GM12878 (cell line): ENCODE data around the gene MATN4. TPM values are rescaled to one million over a fixed set of nuclear protein-coding genes. Genes with fewer than 3 reads are reported as not detected.

Experiments used
- ATAC-seq: fragments of 200-7000 bp; cut with Tn5 transposase; 3 replicates; pipeline ENCODE4 v1.9.1; 2020; ENCODE audit warnings: mild to moderate bottlenecking, moderate library complexity
- BruUV-seq: library from RNA; stranded (reverse); fragments of 400-500 nt; replicated peaks from 2 replicates; lab custom pipeline; 2021; lab: Mats Ljungman, UMichigan
- CTCF ChIA-PET: fragments of 300-600 bp; sonication (Branson Sonifier 250); formaldehyde crosslinking; extraction: SDS; loops from one replicate; lab custom pipeline; 2021; ENCODE audit warnings: inconsistent platforms; lab: Yijun Ruan, JAX
- POLR2A ChIA-PET: fragments of 350-600 bp; formaldehyde crosslinking; extraction: SDS; loops from one replicate; lab custom pipeline; 2021; ENCODE audit warnings: inconsistent platforms; lab: Charles Lee
- RAD21 ChIA-PET: fragments of 300-600 bp; sonication (Branson Sonifier 250); formaldehyde crosslinking; loops from one replicate; lab custom pipeline; 2023; ENCODE audit warnings: antibody characterized with exemption; ENCODE audit not compliant: unreplicated experiment; lab: Charles Lee
- SMC1A ChIA-PET: fragments of 300-600 bp; sonication (Branson Sonifier 250); formaldehyde crosslinking; loops from one replicate; lab custom pipeline; 2023; ENCODE audit not compliant: unreplicated experiment, uncharacterized antibody; lab: Charles Lee
- DNase-seq: peaks from one replicate; pipeline ENCODE4 v3.0.0-alpha.2; 2011; ENCODE audit warnings: low read depth, low spot score
- FAIRE-seq: peaks from 3 replicates; lab custom pipeline; 2011; peaks lifted over from hg19 to GRCh38; lab: Jason Lieb, UNC
- H2AFZ ChIP-seq: 2 replicates; pipeline ENCODE4 v1.6.0; 2011; ENCODE audit warnings: low read depth, low read length, control low read depth; ENCODE audit not compliant: control insufficient read depth
- H3K27ac ChIP-seq: 2 replicates; pipeline ENCODE4 v1.5.1; 2011; ENCODE audit warnings: control low read depth; ENCODE audit not compliant: control insufficient read depth, insufficient read depth
- H3K27me3 ChIP-seq, 2 experiments: replicated peaks in 1 of 2; 2 replicates each; pipeline versions ENCODE4 v1.6.0 to v1.6.1; 2011; ENCODE audit warnings: low read length in 1 of 2; ENCODE audit not compliant: control insufficient read depth in 2 of 2, insufficient read depth in 2 of 2
- H3K36me3 ChIP-seq, 2 experiments: 2 replicates each; pipeline ENCODE4 v1.5.1; 2011; ENCODE audit warnings: low read length in 1 of 2; ENCODE audit not compliant: control insufficient read depth in 2 of 2, insufficient read depth in 2 of 2
- H3K4me1 ChIP-seq: 2 replicates; pipeline ENCODE4 v1.6.1; 2011; ENCODE audit warnings: mild to moderate bottlenecking, low read length, moderate library complexity, mixed read lengths; ENCODE audit not compliant: control insufficient read depth, insufficient read depth
- H3K4me2 ChIP-seq: 2 replicates; pipeline ENCODE4 v1.6.0; 2011; ENCODE audit warnings: control low read depth; ENCODE audit not compliant: control insufficient read depth, insufficient read depth
- H3K4me3 ChIP-seq: fragments of 200-600 bp; sonication (generic); 2 replicates; pipeline ENCODE4 v1.5.1; 2016
- H3K79me2 ChIP-seq: 2 replicates; pipeline ENCODE4 v1.6.0; 2011; ENCODE audit warnings: low read length; ENCODE audit not compliant: control insufficient read depth, insufficient read depth
- H3K9ac ChIP-seq: 2 replicates; pipeline ENCODE4 v1.8.0; 2011; ENCODE audit warnings: low read length, control low read depth, mixed read lengths; ENCODE audit not compliant: control insufficient read depth, insufficient read depth
- H3K9me3 ChIP-seq: replicated peaks from 3 replicates; pipeline ENCODE4 v1.5.1; 2011; ENCODE audit warnings: mild to moderate bottlenecking, low read length; ENCODE audit not compliant: control insufficient read depth, insufficient read depth
- H4K20me1 ChIP-seq: 2 replicates; pipeline ENCODE4 v1.6.0; 2011; ENCODE audit not compliant: control insufficient read depth, insufficient read depth
- E2F8 ChIP-seq: fragments of 450-650 bp; IDR thresholded peaks from 2 replicates; pipeline ENCODE4 v1.6.1; 2018; ENCODE audit warnings: mild to moderate bottlenecking, low read depth, moderate library complexity; ENCODE audit not compliant: partially characterized antibody
- EGR1 ChIP-seq, 2 experiments: IDR thresholded peaks; 1 replicate in 1 of 2; 2 replicates in 1 of 2; pipeline ENCODE4 v1.6.1; 2011 to 2012; ENCODE audit warnings: low read depth in 2 of 2, low read length in 2 of 2, borderline replicate concordance in 1 of 2, mild to moderate bottlenecking in 1 of 2, moderate library complexity in 1 of 2
- ESRRA ChIP-seq: IDR thresholded peaks from 2 replicates; pipeline ENCODE4 v1.6.1; 2012; ENCODE audit warnings: mild to moderate bottlenecking, low read length, improper control_type of control experiment
- IRF5 ChIP-seq: fragments of 450-650 bp; IDR thresholded peaks from 2 replicates; pipeline ENCODE4 v1.6.1; 2017; ENCODE audit warnings: borderline replicate concordance
- KAT2A ChIP-seq: conservative IDR thresholded peaks from 2 replicates; pipeline ENCODE4 v1.6.1; 2011; ENCODE audit warnings: low read depth, low read length; ENCODE audit not compliant: control insufficient read depth
- MEF2A ChIP-seq: IDR thresholded peaks from 2 replicates; pipeline ENCODE4 v1.6.1; 2011; ENCODE audit warnings: low read depth, mild to moderate bottlenecking, low read length, moderate library complexity; ENCODE audit not compliant: insufficient read depth
- POLR2AphosphoS5 ChIP-seq: IDR thresholded peaks from 2 replicates; pipeline ENCODE4 v1.6.1; 2011; ENCODE audit warnings: mild to moderate bottlenecking, low read length, inconsistent platforms
- SPI1 ChIP-seq: IDR thresholded peaks from 2 replicates; pipeline ENCODE4 v1.6.1; 2011; ENCODE audit warnings: low read depth, mild to moderate bottlenecking, low read length, moderate library complexity, borderline replicate concordance; ENCODE audit not compliant: insufficient read depth
- STAT1 ChIP-seq: fragments of 450-650 bp; conservative IDR thresholded peaks from 2 replicates; pipeline ENCODE4 v1.6.1; 2014; ENCODE audit warnings: antibody characterized with exemption, mild to moderate bottlenecking
- WGBS: methylation state at CpG from one replicate; pipeline ENCODE4 v1.1.6; 2016; ENCODE audit warnings: low lambda C conversion rate; ENCODE audit not compliant: insufficient replicate concordance, insufficient coverage; ENCODE audit errors: missing lambda C conversion rate; 5-methylcytosine and 5-hydroxymethylcytosine counted together
- in situ Hi-C: fragments of 300-500 bp; cut with MboI; formaldehyde crosslinking; loops from 9 replicates; pipeline ENCODE4 v1.14.3; 2018; ENCODE audit warnings: mixed read lengths
- intact Hi-C: fragments of 100-400 bp; cut with micrococcal nuclease; formaldehyde crosslinking; loops from one replicate; pipeline ENCODE4 v1.14.2; 2022; ENCODE audit not compliant: unreplicated experiment
- polyA plus RNA-seq, 11 experiments: library from polyadenylated mRNA; depleted of rRNA in 4 of 11; unstranded in 6 of 11; stranded (reverse) in 5 of 11; fragments of >200 nt; fragmentation: Nextera tagmentation in 4 of 11; fragmentation: Illumina TruSeq in 1 of 11; extraction: Ambion mirVana in 4 of 11; extraction: Trizol in 1 of 11; gene quantifications; 1 replicate in 1 of 11; 2 replicates in 10 of 11; pipeline versions ENCODE4 v1.2.1 to v1.2.3, GENCODE V29; 2011 to 2016; ENCODE audit warnings: inconsistent platforms in 2 of 11, missing spikeins in 2 of 11, low read depth in 1 of 11
- total RNA-seq, 4 experiments: library from RNA; depleted of rRNA in 3 of 4; stranded (reverse); fragments of >200 nt in 3 of 4; fragmentation: Illumina TruSeq in 1 of 4; extraction: Trizol in 1 of 4; gene quantifications; 2 replicates each; pipeline versions ENCODE4 v1.2.1 to v1.2.3, GENCODE V29; 2013 to 2021
- TF ChIP-seq, protein P1 (sequence below): IDR thresholded peaks from 2 replicates; pipeline ENCODE4 v1.6.1; 2012; ENCODE audit warnings: low read depth, low read length, improper control_type of control experiment

Gene MATN4
- total and polyA plus RNA-seq, 10 of the 15 experiments (the other 5 are each of a cell fraction or from before 2014, with no cell fraction given), result 0.10 to 0.15 TPM; not detected in 8

DNA sequence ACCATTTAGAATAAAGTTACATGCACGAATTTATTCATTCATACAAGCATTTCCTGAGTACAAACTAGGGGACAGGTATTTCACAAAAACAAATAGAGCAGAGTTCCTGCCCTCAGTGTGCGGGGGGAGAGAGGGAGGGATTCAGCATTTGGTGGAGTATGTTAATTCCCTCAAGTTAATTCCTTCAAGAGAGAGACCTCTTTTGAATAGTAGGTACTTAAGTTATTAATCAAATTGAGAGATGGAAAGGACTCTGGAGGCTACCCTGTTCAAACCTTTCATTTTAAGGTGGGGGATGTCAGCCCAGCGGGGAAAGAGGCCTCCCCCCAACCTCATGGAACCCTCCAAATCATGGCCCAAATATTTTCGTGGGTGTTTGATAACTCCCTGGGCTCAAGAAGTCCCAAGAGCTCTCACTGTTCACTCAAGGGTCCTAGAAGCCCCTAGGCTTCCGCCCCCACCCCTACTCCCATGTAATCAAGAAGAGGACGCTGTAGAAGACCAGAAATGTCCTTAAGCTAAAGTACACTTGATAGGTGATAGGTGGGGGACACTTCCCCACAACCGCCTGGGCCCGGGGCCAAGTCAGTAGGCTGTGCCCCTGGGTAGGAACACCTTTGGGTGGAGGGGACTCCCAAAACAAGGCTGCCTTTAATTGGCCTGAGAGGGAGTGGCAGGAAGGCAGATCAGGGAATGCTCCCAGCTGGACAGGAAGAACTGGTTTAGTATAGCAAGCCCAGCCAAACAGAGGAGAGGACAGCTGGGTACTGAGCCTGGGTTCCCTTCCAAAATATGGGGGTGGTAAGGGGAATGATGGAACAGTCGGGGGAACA is 37.2 kb upstream of the MATN4 start:
- ATAC-seq, result no peak
- H4K20me1 ChIP-seq, result peaks cover 2% of the 10 kb centered on the region; the same call in 1 of the 2 replicates

More for the DNA sequence above, 37.2 kb upstream of the MATN4 start:
- no peak overlapping the region for H3K4me3 ChIP-seq
- peaks cover 6% of the 10 kb centered on the region for H3K4me1 ChIP-seq
- ChIA-PET SMC1A (interaction anchor here (1.0 to 1.6 kb wide), 4 partner anchors 12 to 92 kb away, joined by 3 to 6 read pairs (median 4); no protein-coding TSS in a partner anchor), CTCF (interaction anchor here (1.1 to 3.8 kb wide), 4 partner anchors 10 to 27 kb away, joined by 3 to 13 read pairs (median 4); no protein-coding TSS in a partner anchor), RAD21 (interaction anchor here (0.5 kb wide), 1 partner anchor 22 kb away, joined by 3 read pairs; no protein-coding TSS in a partner anchor), POLR2A (interaction anchor here (0.6 kb wide), 1 partner anchor 120 kb away, joined by 5 read pairs; no protein-coding TSS in a partner anchor)
- 29% methylated on average over 9 of the region's 9 CpGs for WGBS
- no peak overlapping the region for H3K27ac ChIP-seq
- FAIRE-seq (no peak), DNase-seq (no peak)
- H3K4me2 ChIP-seq, result no peak overlapping the region
- no TSS peak for BruUV-seq
- H3K27me3 ChIP-seq, result 0 out of 4 replicates have a peak, but pooled peaks cover 0 to 6% of the 10 kb centered on the region in 2 experiments
- no peaks in the 10 kb centered on the region for H3K79me2 ChIP-seq
- in situ Hi-C loops, result no loop called here
- intact Hi-C loops, result no loop called here
- H2AFZ ChIP-seq, result no peak overlapping the region
- H3K36me3 ChIP-seq, result no peaks in the 10 kb centered on the region
- no peaks in the 10 kb centered on the region for H3K9me3 ChIP-seq
- no peak overlapping the region for H3K9ac ChIP-seq
- TF ChIP-seq MEF2A, result no peak
- no peak for TF ChIP-seq IRF5
- TF ChIP-seq E2F8, result no peak
- TF ChIP-seq KAT2A, result no peak
- no peak for TF ChIP-seq STAT1
- TF ChIP-seq EGR1 (IDR thresholded peaks at IDR 0.05; ENCODE audit: borderline replicate concordance in 1 of 2, low read depth in 2 of 2, low read length in 2 of 2), result no peak
- no peak for TF ChIP-seq POLR2AphosphoS5
- TF ChIP-seq, protein P1, sequence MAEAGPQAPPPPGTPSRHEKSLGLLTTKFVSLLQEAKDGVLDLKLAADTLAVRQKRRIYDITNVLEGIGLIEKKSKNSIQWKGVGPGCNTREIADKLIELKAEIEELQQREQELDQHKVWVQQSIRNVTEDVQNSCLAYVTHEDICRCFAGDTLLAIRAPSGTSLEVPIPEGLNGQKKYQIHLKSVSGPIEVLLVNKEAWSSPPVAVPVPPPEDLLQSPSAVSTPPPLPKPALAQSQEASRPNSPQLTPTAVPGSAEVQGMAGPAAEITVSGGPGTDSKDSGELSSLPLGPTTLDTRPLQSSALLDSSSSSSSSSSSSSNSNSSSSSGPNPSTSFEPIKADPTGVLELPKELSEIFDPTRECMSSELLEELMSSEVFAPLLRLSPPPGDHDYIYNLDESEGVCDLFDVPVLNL, result no peak
- TF ChIP-seq ESRRA, result no peak
- TF ChIP-seq SPI1, result no peak
